Aorta (tissue), 5 donors: Measurements from ENCODE around the gene MAPK14. TPM values are rescaled to one million over a fixed set of nuclear protein-coding genes. Genes with fewer than 3 reads are reported as not detected.

Experiments used
- ATAC-seq: fragments of 200-7000 bp; cut with Tn5 transposase; one replicate; pipeline ENCODE4 v1.9.1; 2022; ENCODE audit warnings: moderate library complexity; ENCODE audit not compliant: low FRiP score
- DNase-seq, 2 donors: peaks; one replicate each; pipeline ENCODE4 v3.0.0-alpha.2; 2020
- H3K27ac ChIP-seq, 2 donors: one replicate each; pipeline ENCODE4 v1.5.1; 2013; ENCODE audit warnings: low read length in 2 of 2, mild to moderate bottlenecking in 2 of 2, moderate library complexity in 2 of 2, control low read depth in 1 of 2, inconsistent platforms in 1 of 2, low read depth in 1 of 2
- H3K27me3 ChIP-seq, 2 donors: one replicate each; pipeline ENCODE4 v1.6.1; 2013; ENCODE audit warnings: control low read depth in 1 of 2, low read length in 1 of 2, mild to moderate bottlenecking in 1 of 2, moderate library complexity in 1 of 2; ENCODE audit not compliant: insufficient read depth in 2 of 2, control insufficient read depth in 1 of 2
- H3K36me3 ChIP-seq, 2 donors: one replicate each; pipeline ENCODE4 v1.6.1; 2013; ENCODE audit warnings: control low read depth in 1 of 2, low read length in 1 of 2, mild to moderate bottlenecking in 1 of 2; ENCODE audit not compliant: insufficient read depth in 2 of 2, control insufficient read depth in 1 of 2
- H3K4me1 ChIP-seq, 2 donors: one replicate each; pipeline ENCODE4 v1.6.1; 2013; ENCODE audit warnings: low read length in 2 of 2, control low read depth in 1 of 2, mild to moderate bottlenecking in 1 of 2, moderate library complexity in 1 of 2; ENCODE audit not compliant: insufficient read depth in 2 of 2, control insufficient read depth in 1 of 2
- H3K4me3 ChIP-seq, 2 donors: one replicate each; pipeline ENCODE4 v1.5.1; 2013; ENCODE audit warnings: low read length in 2 of 2, control low read depth in 1 of 2, mild to moderate bottlenecking in 1 of 2
- H3K9me3 ChIP-seq: one replicate; pipeline ENCODE4 v1.6.1; 2013; ENCODE audit warnings: mild to moderate bottlenecking, low read length; ENCODE audit not compliant: control insufficient read depth
- WGBS, 2 donors: extraction: QIAGEN DNeasy Blood & Tissue Kit; methylation state at CpG; one replicate each; pipeline ENCODE4 v1.1.7; 2013; 5-methylcytosine and 5-hydroxymethylcytosine counted together
- intact Hi-C, 2 donors: fragments of 100-400 bp; cut with DNase I; formaldehyde crosslinking; loops; one replicate each; pipeline versions ENCODE4 v1.14.2 to v1.15.0; 2022
- polyA plus RNA-seq, 2 donors: library from polyadenylated mRNA; stranded (reverse); fragments of 200-250 nt; gene quantifications; one replicate each; pipeline ENCODE4 v1.2.3, GENCODE V29; 2013
- total RNA-seq, 2 donors: library from RNA; stranded (reverse); fragmentation: NEBNext Ultra II Directional; extraction: Animal tissue kit (Norgen Biotek cat#: 25700); gene quantifications; one replicate each; pipeline ENCODE4 v1.2.1, GENCODE V29; 2021
- donor health status: healthy with polysubstance abuse.
- donor health status: Bipolar disorder and iron deficiency.
- donor health status: DM: no; HTN: no; CAD: no.
- donor health status: DM: no; HTN: no; CAD: no.
- donor health status: DM: yes; HTN: yes; CAD: no.

The MAPK14 gene
- total and polyA plus RNA-seq, 4 donors = 19.8 to 62.0 (median 38.5) TPM

- WGBS, 2 donors = 95 to 98% methylated on average over 2 of the region's 2 CpGs
- DNase-seq = no peak
- intact Hi-C loops = no loop called here
Measured at GRCh38 chr6:36049582-36049981, 22.0 kb downstream of the MAPK14 start.

DNA sequence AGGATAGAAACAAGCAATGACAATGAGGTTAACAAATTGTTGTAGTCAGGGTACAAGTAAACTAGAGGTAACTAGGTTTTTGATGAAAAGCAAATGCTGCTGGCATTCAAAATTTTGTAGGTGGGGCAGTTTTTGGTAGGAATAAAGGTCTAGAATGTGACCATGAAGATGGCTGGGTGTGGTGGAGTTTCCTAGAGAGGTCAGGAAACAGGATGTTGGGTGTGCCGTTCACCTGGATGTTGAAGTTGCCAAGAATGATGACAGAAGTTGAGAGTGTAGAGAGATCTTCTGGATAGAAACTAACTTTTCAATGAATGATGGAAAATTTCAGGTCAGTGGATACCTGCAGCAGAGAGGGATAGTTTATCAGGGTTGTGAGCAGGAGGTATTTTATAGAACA, 22.7 kb downstream of the MAPK14 start:
- intact Hi-C loops = no loop called here
- DNase-seq (no peak), ATAC-seq (no peak)
- WGBS, 2 donors = 91 to 100% methylated on average over 1 of the region's 1 CpG
- H3K9me3 ChIP-seq = no peaks in the 10 kb centered on the region
- no peak overlapping the region for H3K27ac ChIP-seq
- H3K4me3 ChIP-seq = no peak overlapping the region
- H3K36me3 ChIP-seq = no peaks in the 10 kb centered on the region
- H3K27me3 ChIP-seq = no peaks in the 10 kb centered on the region
- H3K4me1 ChIP-seq = peaks cover 4 to 7% of the 10 kb centered on the region in 2 donors

More at GRCh38 chr6:36049582-36049981, 22.0 kb downstream of the MAPK14 start:
- no peak for ATAC-seq
- H3K4me1 ChIP-seq = peaks cover 0 to 4% of the 10 kb centered on the region in 2 donors
- H3K27ac ChIP-seq = no peak overlapping the region
- no peaks in the 10 kb centered on the region for H3K27me3 ChIP-seq
- no peaks in the 10 kb centered on the region for H3K36me3 ChIP-seq
- H3K9me3 ChIP-seq = no peaks in the 10 kb centered on the region
- H3K4me3 ChIP-seq = no peak overlapping the region

GRCh38 chr6:36050947-36051710, 23.5 kb downstream of the MAPK14 start:
- H3K27me3 ChIP-seq = no peaks in the 10 kb centered on the region
- H3K36me3 ChIP-seq = no peaks in the 10 kb centered on the region
- DNase-seq = no peak
- peak; percentile 44 for ATAC-seq
- 92 to 93% methylated on average over 16 of the region's 16 CpGs for WGBS, 2 donors
- H3K27ac ChIP-seq = no peak overlapping the region
- H3K4me1 ChIP-seq = peaks cover 4 to 8% of the 10 kb centered on the region in 2 donors
- intact Hi-C loops = no loop called here
- H3K4me3 ChIP-seq = no peak overlapping the region
- H3K9me3 ChIP-seq = no peaks in the 10 kb centered on the region

- H3K27ac ChIP-seq = no peak overlapping the region
- intact Hi-C loops = no loop called here
- no peak for DNase-seq
- no peaks in the 10 kb centered on the region for H3K9me3 ChIP-seq
- no peaks in the 10 kb centered on the region for H3K27me3 ChIP-seq
- WGBS, 2 donors = 68 to 70% methylated on average over 2 of the region's 2 CpGs
- no peak overlapping the region for H3K4me3 ChIP-seq
- no peaks in the 10 kb centered on the region for H3K36me3 ChIP-seq
- ATAC-seq = no peak
- H3K4me1 ChIP-seq = peaks cover 4 to 8% of the 10 kb centered on the region in 2 donors
Measured at GRCh38 chr6:36052097-36052496, 24.5 kb downstream of the MAPK14 start.

GRCh38 chr6:36053878-36054277, 26.3 kb downstream of the MAPK14 start:
- H3K4me1 ChIP-seq = peaks cover 4 to 7% of the 10 kb centered on the region in 2 donors
- H3K36me3 ChIP-seq = no peaks in the 10 kb centered on the region
- intact Hi-C loops = no loop called here
- H3K9me3 ChIP-seq = no peaks in the 10 kb centered on the region
- no peak overlapping the region for H3K27ac ChIP-seq
- H3K27me3 ChIP-seq = no peaks in the 10 kb centered on the region
- no peak overlapping the region for H3K4me3 ChIP-seq
- no peak for DNase-seq
- no peak for ATAC-seq
- 40 to 47% methylated on average over 2 of the region's 2 CpGs for WGBS, 2 donors

- H3K36me3 ChIP-seq = no peaks in the 10 kb centered on the region
- H3K4me3 ChIP-seq = no peak overlapping the region
- intact Hi-C loops = no loop called here
- no peaks in the 10 kb centered on the region for H3K9me3 ChIP-seq
- no peaks in the 10 kb centered on the region for H3K27me3 ChIP-seq
- DNase-seq (no peak), ATAC-seq (no peak)
- WGBS, 2 donors = 84 to 89% methylated on average over 2 of the region's 2 CpGs
- H3K27ac ChIP-seq = no peak overlapping the region
- peaks cover 4 to 7% of the 10 kb centered on the region in 2 donors for H3K4me1 ChIP-seq
Measured at GRCh38 chr6:36054415-36054814, 26.8 kb downstream of the MAPK14 start.

GRCh38 chr6:36054956-36055355, 27.3 kb downstream of the MAPK14 start:
- WGBS, 2 donors = 90 to 93% methylated on average over 2 of the region's 2 CpGs
- DNase-seq = no peak
- no peak for ATAC-seq
- H3K36me3 ChIP-seq = no peaks in the 10 kb centered on the region
- H3K9me3 ChIP-seq = no peaks in the 10 kb centered on the region
- peaks cover 4 to 7% of the 10 kb centered on the region in 2 donors for H3K4me1 ChIP-seq
- intact Hi-C loops = loop anchor here in 1 of 2 donors (5.0 kb wide), 1 partner anchor 37 kb away; no protein-coding TSS in a partner anchor
- no peak overlapping the region for H3K4me3 ChIP-seq
- no peak overlapping the region for H3K27ac ChIP-seq
- no peaks in the 10 kb centered on the region for H3K27me3 ChIP-seq

DNA sequence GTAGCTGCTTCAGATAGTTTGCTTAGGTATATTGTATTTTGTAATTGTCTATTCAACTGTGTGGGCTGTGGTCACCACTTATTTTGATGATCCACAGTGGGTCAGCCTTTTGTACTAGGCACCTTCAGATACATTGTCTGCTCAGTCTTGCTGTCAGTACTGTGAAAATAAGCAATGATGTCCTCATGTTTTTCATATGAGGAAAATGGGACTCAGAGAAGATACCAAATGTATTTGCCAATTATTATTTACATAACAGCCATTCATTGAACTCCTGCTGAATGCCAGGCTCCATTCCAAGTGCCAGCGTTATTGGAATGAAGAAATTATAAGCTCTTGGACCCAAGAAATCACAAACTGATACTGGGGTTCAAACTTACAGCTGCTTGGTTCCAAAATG, 28.6 kb downstream of the MAPK14 start:
- peaks cover 7 to 8% of the 10 kb centered on the region in 2 donors for H3K4me1 ChIP-seq
- no peaks in the 10 kb centered on the region for H3K9me3 ChIP-seq
- no peak for ATAC-seq
- H3K36me3 ChIP-seq = no peaks in the 10 kb centered on the region
- H3K27me3 ChIP-seq = no peaks in the 10 kb centered on the region
- WGBS, 2 donors = 44 to 57% methylated on average over 1 of the region's 1 CpG
- no peak overlapping the region for H3K4me3 ChIP-seq
- DNase-seq = no peak
- H3K27ac ChIP-seq = no peak overlapping the region
- intact Hi-C loops = loop anchor here in 1 of 2 donors (5.0 kb wide), 1 partner anchor 36 kb away; no protein-coding TSS in a partner anchor

GRCh38 chr6:36061236-36061635, 33.6 kb downstream of the MAPK14 start:
- 44 to 46% methylated on average over 2 of the region's 2 CpGs for WGBS, 2 donors
- Histone ChIP-seq H3K36me3 (no peaks in the 10 kb centered on the region), H3K9me3 (no peaks in the 10 kb centered on the region), H3K4me1 (peaks cover 4 to 8% of the 10 kb centered on the region in 2 donors), H3K27me3 (no peaks in the 10 kb centered on the region), H3K27ac (no peak overlapping the region), H3K4me3 (no peak overlapping the region)
- DNase-seq (no peak), ATAC-seq (no peak)
- intact Hi-C loops = no loop called here
